K562 (cell line): Measurements from ENCODE around the gene OR9A2. TPM values are rescaled to one million over a fixed set of nuclear protein-coding genes. Genes with fewer than 3 reads are reported as not detected.

Experiments
- ATAC-seq: fragments of 200-7000 bp; cut with Tn5 transposase; 3 replicates; pipeline ENCODE4 v1.9.1; 2020; ENCODE audit warnings: moderate library complexity
- BruUV-seq: library from RNA; stranded (reverse); fragments of 400-500 nt; replicated peaks from 2 replicates; lab custom pipeline; 2021; lab: Mats Ljungman, UMichigan
- CTCF ChIA-PET: fragments of 300-600 bp; formaldehyde crosslinking; extraction: SDS; loops from one replicate; lab custom pipeline; 2021; ENCODE audit warnings: low intra/inter-chr PET ratio; lab: Yijun Ruan, JAX
- POLR2A ChIA-PET: fragments of 300-600, 350-650 bp; sonication (Branson Sonifier 250); formaldehyde crosslinking; extraction: SDS; loops from one replicate; lab custom pipeline; 2021; ENCODE audit warnings: antibody characterized with exemption, inconsistent platforms; lab: Yijun Ruan, JAX
- DNase-seq, 4 experiments: peaks; one replicate each; pipeline versions ENCODE4 v3.0.0 to v3.0.0-alpha.2; 2011 to 2018; ENCODE audit warnings: low spot score in 3 of 4, mixed read lengths in 3 of 4; ENCODE audit errors: extremely low read depth in 1 of 4
- FAIRE-seq: peaks from 2 replicates; lab custom pipeline; 2011; peaks lifted over from hg19 to GRCh38; lab: Jason Lieb, UNC
- H2AFZ ChIP-seq: 2 replicates; pipeline ENCODE4 v1.6.0; 2011; ENCODE audit warnings: low read depth, low read length, control low read depth, inconsistent platforms
- H3K27ac ChIP-seq: fragments of 200-600 bp; 3 replicates; pipeline ENCODE4 v1.8.0; 2011; ENCODE audit warnings: low read depth, mild to moderate bottlenecking, control low read depth, inconsistent platforms, low read length, moderate library complexity, mixed read lengths; ENCODE audit errors: extremely low read depth
- H3K27me3 ChIP-seq, 2 experiments: fragments of 300-600 bp in 1 of 2; 2 replicates in 1 of 2; 3 replicates in 1 of 2; pipeline versions ENCODE4 v1.6.0 to v1.8.0; 2011; ENCODE audit warnings: inconsistent platforms in 2 of 2, low read length in 2 of 2, mild to moderate bottlenecking in 1 of 2, mixed read lengths in 1 of 2, moderate library complexity in 1 of 2; ENCODE audit not compliant: control insufficient read depth in 2 of 2, insufficient read depth in 2 of 2
- H3K36me3 ChIP-seq: fragments of 300-600 bp; 3 replicates; pipeline ENCODE4 v1.8.0; 2011; ENCODE audit warnings: mild to moderate bottlenecking, low read length, inconsistent platforms; ENCODE audit not compliant: control insufficient read depth, insufficient read depth
- H3K4me1 ChIP-seq, 2 experiments: fragments of 200-600 bp in 1 of 2; replicated peaks in 1 of 2; 2 replicates in 1 of 2; 3 replicates in 1 of 2; pipeline versions ENCODE4 v1.5.1 to v1.8.0; 2011; ENCODE audit warnings: inconsistent platforms in 2 of 2, low read length in 2 of 2, mild to moderate bottlenecking in 1 of 2, mixed read lengths in 1 of 2, moderate library complexity in 1 of 2; ENCODE audit not compliant: control insufficient read depth in 2 of 2, insufficient read depth in 2 of 2
- H3K4me2 ChIP-seq: 2 replicates; pipeline ENCODE4 v1.6.1; 2011; ENCODE audit warnings: low read length, control low read depth, inconsistent platforms, mixed read lengths; ENCODE audit not compliant: insufficient read depth
- H3K4me3 ChIP-seq: fragments of 200-600 bp; sonication (generic), shearing (Covaris generic); 2 replicates; pipeline ENCODE4 v1.5.1; 2016; ENCODE audit warnings: control low read depth, inconsistent platforms
- H3K79me2 ChIP-seq: fragments of 200-600 bp; 3 replicates; pipeline ENCODE4 v1.8.0; 2011; ENCODE audit warnings: low read length, inconsistent platforms; ENCODE audit not compliant: control insufficient read depth, insufficient read depth
- H3K9ac ChIP-seq, 2 experiments: 2 replicates each; pipeline versions ENCODE4 v1.6.0 to v1.6.1; 2011; ENCODE audit warnings: low read depth in 2 of 2, low read length in 2 of 2, control low read depth in 1 of 2, inconsistent platforms in 1 of 2, mild to moderate bottlenecking in 1 of 2, mixed read lengths in 1 of 2; ENCODE audit not compliant: insufficient read depth in 1 of 2
- H3K9me1 ChIP-seq: one replicate; pipeline ENCODE4 v1.6.0; 2011; ENCODE audit warnings: inconsistent platforms, mild to moderate bottlenecking, low read length, moderate library complexity; ENCODE audit not compliant: control insufficient read depth, insufficient read depth
- H3K9me3 ChIP-seq: replicated peaks from 2 replicates; pipeline ENCODE4 v1.5.1; 2011; ENCODE audit warnings: low read depth, low read length, inconsistent platforms; ENCODE audit not compliant: control insufficient read depth, insufficient read depth
- H4K20me1 ChIP-seq: replicated peaks from 2 replicates; pipeline ENCODE4 v1.6.1; 2011; ENCODE audit warnings: low read length, inconsistent platforms, mixed read lengths; ENCODE audit not compliant: control insufficient read depth, insufficient read depth
- FOXK2 ChIP-seq, 2 experiments: fragments of 450-650 bp; IDR thresholded peaks in 1 of 2; conservative IDR thresholded peaks in 1 of 2; 2 replicates each; pipeline ENCODE4 v1.6.1; 2016; ENCODE audit warnings: low read depth in 2 of 2, mild to moderate bottlenecking in 1 of 2
- KDM4B ChIP-seq, 2 experiments: fragments of 450-650 bp in 1 of 2; sonication (generic) in 1 of 2; IDR thresholded peaks; 2 replicates each; pipeline ENCODE4 v1.6.1; 2016 to 2017; ENCODE audit warnings: borderline replicate concordance in 2 of 2, antibody characterized with exemption in 1 of 2, low read depth in 1 of 2, mild to moderate bottlenecking in 1 of 2
- MTA1 ChIP-seq: fragments of 450-650 bp; IDR thresholded peaks from 2 replicates; pipeline ENCODE4 v1.6.1; 2017; ENCODE audit warnings: borderline replicate concordance
- PHF8 ChIP-seq: fragments of 200-600 bp; sonication (generic); IDR thresholded peaks from 2 replicates; pipeline ENCODE4 v1.6.1; 2012; ENCODE audit warnings: mixed run types, mild to moderate bottlenecking, inconsistent platforms, low read length, moderate library complexity, borderline replicate concordance
- SLC30A9 ChIP-seq: fragments of 250-450 bp; sonication (Bioruptor Pico); IDR thresholded peaks from 2 replicates; pipeline ENCODE4 v1.8.0; 2022; ENCODE audit warnings: mild to moderate bottlenecking, moderate library complexity
- SPI1 ChIP-seq: IDR thresholded peaks from 2 replicates; pipeline ENCODE4 v1.6.1; 2011; ENCODE audit warnings: low read depth, low read length, control low read depth, borderline replicate concordance
- TARDBP ChIP-seq: fragments of 450-650 bp; IDR thresholded peaks from 2 replicates; pipeline ENCODE4 v1.6.1; 2016
- ZNF175 ChIP-seq: fragments of 200-800 bp; sonication (Bioruptor generic); IDR thresholded peaks from 2 replicates; pipeline ENCODE4 v1.6.1; 2016; ENCODE audit warnings: low read depth, mild to moderate bottlenecking, missing genetic modification characterization, missing compliant biosample characterization
- ZNF586 ChIP-seq: fragments of 450-650 bp; formaldehyde crosslinking; conservative IDR thresholded peaks from 2 replicates; pipeline ENCODE4 v1.4.0; 2020; ENCODE audit warnings: mild to moderate bottlenecking, moderate library complexity
- WGBS: fragments of 100-300 bp; shearing (Covaris generic); methylation state at CpG from one replicate; pipeline ENCODE4 v1.1.6; 2016; ENCODE audit warnings: low coverage, mixed read lengths; ENCODE audit not compliant: insufficient coverage; ENCODE audit errors: missing lambda C conversion rate; 5-methylcytosine and 5-hydroxymethylcytosine counted together
- in situ Hi-C: fragments of 300-500 bp; cut with MboI; formaldehyde crosslinking; loops from 4 replicates; pipeline ENCODE4 v1.15.0; 2018; ENCODE audit warnings: inconsistent platforms, mixed read lengths
- intact Hi-C: fragments of 100-400 bp; cut with micrococcal nuclease; formaldehyde crosslinking; loops from 2 replicates; pipeline ENCODE4 v1.14.2; 2022
- polyA plus RNA-seq, 8 experiments: library from polyadenylated mRNA; depleted of rRNA in 4 of 8; stranded (reverse) in 5 of 8; unstranded in 3 of 8; fragments of >200 nt; fragmentation: Nextera tagmentation in 2 of 8; fragmentation: Illumina TruSeq in 1 of 8; extraction: Ambion mirVana in 2 of 8; extraction: Trizol in 1 of 8; gene quantifications; 2 replicates each; pipeline versions ENCODE4 v1.2.1 to v1.2.3, GENCODE V29; 2011 to 2014; ENCODE audit warnings: inconsistent platforms in 1 of 8, missing spikeins in 1 of 8
- total RNA-seq, 7 experiments: library from RNA; depleted of rRNA in 6 of 7; stranded (reverse); fragments of >200 nt in 6 of 7; fragmentation: Illumina TruSeq in 2 of 7; extraction: Trizol in 2 of 7; gene quantifications; 2 replicates each; pipeline versions ENCODE4 v1.2.1 to v1.2.3, GENCODE V29; 2011 to 2021; ENCODE audit warnings: low replicate concordance in 1 of 7
- TF ChIP-seq, protein P1 (sequence below): sonication (generic); formaldehyde crosslinking; IDR thresholded peaks from 2 replicates; pipeline ENCODE4 v1.8.0; 2022; ENCODE audit warnings: mild to moderate bottlenecking, low read depth, missing genetic modification reagents

Gene OR9A2
- total and polyA plus RNA-seq, 9 of the 15 experiments (the other 6 are each of a cell fraction or from before 2014, with no cell fraction given), result not detected

DNA sequence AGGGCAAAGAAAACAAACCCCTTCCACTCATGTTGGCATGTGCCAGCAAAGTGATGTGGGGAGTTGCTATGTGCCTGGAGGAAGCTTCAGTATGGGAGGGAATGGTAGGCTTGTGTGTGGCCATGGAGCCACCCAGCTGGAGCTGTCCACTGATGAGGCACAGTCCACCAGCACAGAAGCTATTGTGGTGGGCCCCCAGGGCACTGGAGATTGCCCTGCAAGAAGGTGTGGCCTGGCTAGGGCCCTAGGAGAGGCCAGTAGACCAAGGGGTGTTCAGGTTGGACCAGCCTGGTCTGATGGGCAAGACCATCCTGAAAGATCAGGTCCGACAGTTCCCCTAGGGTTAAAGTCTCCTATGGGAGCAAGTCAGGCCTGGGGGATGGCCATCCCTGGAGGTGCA is 42.6 kb downstream of the OR9A2 start:
- Histone ChIP-seq H3K4me3 (no peak overlapping the region), H3K9me3 (no peaks in the 10 kb centered on the region), H3K9ac (no peak overlapping the region), H3K27ac (no peak overlapping the region), H3K79me2 (no peaks in the 10 kb centered on the region), H2AFZ (no peak overlapping the region), H3K4me2 (no peak overlapping the region), H4K20me1 (no peaks in the 10 kb centered on the region), H3K9me1 (no peaks in the 10 kb centered on the region), H3K36me3 (no peaks in the 10 kb centered on the region), H3K27me3 (peaks cover 2 to 12% of the 10 kb centered on the region in 2 experiments; a peak in 4 of 5 replicates), H3K4me1 (no peaks in the 10 kb centered on the region)
- no peak for DNase-seq
- intact Hi-C loops (no loop called here), in situ Hi-C loops (no loop called here)
- TF ChIP-seq MTA1 (no peak), SPI1 (no peak), SLC30A9 (no peak), KDM4B (IDR thresholded peaks at IDR 0.05; ENCODE audit: borderline replicate concordance in 2 of 2, low read depth in 1 of 2) (no peak), FOXK2 (conservative IDR thresholded peaks at IDR 0.05 in 1 of 2, IDR thresholded peaks at IDR 0.05 in 1 of 2; ENCODE audit: low read depth in 2 of 2) (no peak), PHF8 (no peak), ZNF175 (CRISPR knock-in tag) (no peak), ZNF586 (CRISPR knock-in tag) (no peak), TARDBP (no peak)
- TF ChIP-seq, protein P1, sequence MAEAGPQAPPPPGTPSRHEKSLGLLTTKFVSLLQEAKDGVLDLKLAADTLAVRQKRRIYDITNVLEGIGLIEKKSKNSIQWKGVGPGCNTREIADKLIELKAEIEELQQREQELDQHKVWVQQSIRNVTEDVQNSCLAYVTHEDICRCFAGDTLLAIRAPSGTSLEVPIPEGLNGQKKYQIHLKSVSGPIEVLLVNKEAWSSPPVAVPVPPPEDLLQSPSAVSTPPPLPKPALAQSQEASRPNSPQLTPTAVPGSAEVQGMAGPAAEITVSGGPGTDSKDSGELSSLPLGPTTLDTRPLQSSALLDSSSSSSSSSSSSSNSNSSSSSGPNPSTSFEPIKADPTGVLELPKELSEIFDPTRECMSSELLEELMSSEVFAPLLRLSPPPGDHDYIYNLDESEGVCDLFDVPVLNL (CRISPR knock-in tag), result no peak
- no peak for FAIRE-seq
- POLR2A ChIA-PET, result interaction anchor here (0.6 kb wide), 1 partner anchor 458 kb away, joined by 3 read pairs; no protein-coding TSS in a partner anchor
- ATAC-seq, result peak; percentile 33; the same call in 2 of the 3 replicates
- CTCF ChIA-PET, result no interaction called here
- WGBS, result 0% methylated on average over 1 of the region's 1 CpG
- BruUV-seq, result no TSS peak
